Hematopoietic multipotent progenitor cell treated with erythropoietin and hydrocortisone succinate and interleukin-3 and kit ligand, for 6 days (in vitro differentiated cells): Measurements from ENCODE around the gene FDX2.
A peak's percentile ranks its signal among the peaks of the same experiment; 100 is the strongest.

Source experiments
- DNase-seq: peaks from one replicate; pipeline ENCODE4 v3.0.0-alpha.2; 2015

FDX2 gene

DNA sequence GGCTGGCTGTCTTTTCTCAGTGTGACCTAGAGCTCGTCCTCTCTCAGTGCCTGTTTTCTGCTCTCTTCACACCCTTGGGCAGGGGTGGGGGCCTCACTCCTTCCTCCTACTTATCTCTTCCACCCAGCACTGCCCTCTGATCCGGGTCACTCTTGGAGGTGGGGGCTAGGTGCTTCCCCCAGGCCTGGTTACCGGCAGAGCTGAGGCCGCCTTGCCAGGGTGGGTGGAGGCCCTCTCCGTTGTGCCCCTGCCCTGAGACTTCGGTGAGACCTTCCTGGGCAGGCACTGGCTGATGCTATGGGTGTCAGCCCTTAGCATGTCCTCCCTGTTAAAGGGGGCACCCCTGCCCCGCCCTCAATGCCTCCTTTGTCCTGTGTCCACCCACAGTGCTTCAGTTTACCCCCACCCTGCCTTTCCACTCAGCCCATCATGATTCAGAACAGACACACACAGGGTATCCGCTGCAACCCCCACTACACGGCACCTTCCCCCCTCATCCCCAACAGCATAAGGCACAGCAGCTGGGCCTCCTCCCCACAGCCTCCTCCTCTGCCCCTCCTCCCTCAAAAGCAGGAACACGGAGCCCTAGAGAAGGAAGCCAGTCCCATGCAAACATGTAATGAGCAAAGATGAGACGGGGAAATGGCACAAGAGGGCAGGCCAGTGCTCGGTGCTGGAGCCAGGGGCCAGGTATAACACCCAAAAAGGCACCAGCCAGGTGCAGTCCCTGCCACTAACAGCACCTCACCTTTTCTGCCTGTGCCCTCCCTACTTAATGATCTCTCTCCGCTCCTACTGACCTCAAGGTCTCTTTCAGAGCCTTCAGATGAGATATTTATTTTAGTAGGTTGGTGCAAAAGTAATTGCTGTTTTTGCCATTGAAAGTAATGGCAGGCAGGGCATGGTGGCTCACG lies 16.0 kb downstream of the FDX2 start:
- peak; percentile 95 for DNase-seq

DNA sequence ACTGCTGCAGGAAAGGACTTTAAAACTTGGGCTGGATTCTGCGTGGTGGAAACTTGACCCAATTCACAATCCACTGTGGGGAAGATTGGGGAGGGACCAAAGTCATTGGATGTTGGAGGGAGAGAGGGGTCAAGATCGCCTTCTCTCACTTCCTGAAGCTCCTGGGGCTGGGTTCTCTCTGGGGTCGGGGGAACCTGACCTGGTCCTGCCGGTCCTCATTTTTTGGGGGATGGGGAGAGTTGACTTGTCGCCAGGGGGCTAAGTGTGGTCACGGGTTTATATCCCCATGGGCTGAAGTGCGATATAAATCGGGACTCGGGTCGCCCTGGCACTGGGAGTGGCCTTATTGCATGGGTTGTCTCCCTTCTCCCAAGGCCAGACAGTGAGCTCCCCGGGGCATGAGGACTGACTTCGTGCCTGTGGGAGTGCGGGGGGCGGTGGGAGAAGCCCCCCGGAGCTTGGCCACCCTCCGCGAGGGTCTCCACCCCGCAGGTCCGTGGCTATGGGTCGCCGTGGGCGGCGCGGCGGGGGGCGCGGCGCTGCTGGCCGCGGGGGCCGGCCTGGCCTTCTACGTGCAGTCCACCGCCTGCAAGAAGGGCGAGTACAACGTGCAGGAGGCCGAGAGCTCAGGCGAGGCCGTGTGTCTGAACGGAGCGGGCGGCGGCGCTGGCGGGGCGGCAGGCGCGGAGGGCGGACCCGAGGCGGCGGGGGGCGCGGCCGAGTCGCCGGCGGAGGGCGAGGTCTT lies 19.8 kb downstream of the FDX2 start:
- DNase-seq, result peak; percentile 37

- peak; percentile 79 for DNase-seq
These were observed 20.4 kb downstream of the FDX2 start for GRCh38 chr19:10295305-10295846.

GRCh38 chr19:10294368-10294697 lies 21.5 kb downstream of the FDX2 start:
- no peak for DNase-seq

DNA sequence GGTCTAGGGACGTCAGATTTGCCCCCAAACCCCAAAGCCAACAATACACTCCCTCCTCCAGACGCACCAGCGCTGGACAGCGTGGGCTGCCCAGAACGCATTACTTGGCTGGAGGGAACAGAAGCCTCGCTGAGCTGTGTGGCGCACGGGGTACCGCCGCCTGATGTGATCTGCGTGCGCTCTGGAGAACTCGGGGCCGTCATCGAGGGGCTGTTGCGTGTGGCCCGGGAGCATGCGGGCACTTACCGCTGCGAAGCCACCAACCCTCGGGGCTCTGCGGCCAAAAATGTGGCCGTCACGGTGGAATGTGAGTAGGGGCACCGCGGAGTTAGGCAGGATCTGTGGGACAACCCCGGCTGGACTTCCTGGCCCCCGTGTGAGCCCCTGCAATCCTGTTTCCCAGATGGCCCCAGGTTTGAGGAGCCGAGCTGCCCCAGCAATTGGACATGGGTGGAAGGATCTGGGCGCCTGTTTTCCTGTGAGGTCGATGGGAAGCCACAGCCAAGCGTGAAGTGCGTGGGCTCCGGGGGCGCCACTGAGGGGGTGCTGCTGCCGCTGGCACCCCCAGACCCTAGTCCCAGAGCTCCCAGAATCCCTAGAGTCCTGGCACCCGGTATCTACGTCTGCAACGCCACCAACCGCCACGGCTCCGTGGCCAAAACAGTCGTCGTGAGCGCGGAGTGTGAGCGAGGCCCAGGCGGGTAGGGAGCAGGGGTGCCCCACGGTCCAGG lies 22.0 kb downstream of the FDX2 start:
- no peak for DNase-seq

DNA sequence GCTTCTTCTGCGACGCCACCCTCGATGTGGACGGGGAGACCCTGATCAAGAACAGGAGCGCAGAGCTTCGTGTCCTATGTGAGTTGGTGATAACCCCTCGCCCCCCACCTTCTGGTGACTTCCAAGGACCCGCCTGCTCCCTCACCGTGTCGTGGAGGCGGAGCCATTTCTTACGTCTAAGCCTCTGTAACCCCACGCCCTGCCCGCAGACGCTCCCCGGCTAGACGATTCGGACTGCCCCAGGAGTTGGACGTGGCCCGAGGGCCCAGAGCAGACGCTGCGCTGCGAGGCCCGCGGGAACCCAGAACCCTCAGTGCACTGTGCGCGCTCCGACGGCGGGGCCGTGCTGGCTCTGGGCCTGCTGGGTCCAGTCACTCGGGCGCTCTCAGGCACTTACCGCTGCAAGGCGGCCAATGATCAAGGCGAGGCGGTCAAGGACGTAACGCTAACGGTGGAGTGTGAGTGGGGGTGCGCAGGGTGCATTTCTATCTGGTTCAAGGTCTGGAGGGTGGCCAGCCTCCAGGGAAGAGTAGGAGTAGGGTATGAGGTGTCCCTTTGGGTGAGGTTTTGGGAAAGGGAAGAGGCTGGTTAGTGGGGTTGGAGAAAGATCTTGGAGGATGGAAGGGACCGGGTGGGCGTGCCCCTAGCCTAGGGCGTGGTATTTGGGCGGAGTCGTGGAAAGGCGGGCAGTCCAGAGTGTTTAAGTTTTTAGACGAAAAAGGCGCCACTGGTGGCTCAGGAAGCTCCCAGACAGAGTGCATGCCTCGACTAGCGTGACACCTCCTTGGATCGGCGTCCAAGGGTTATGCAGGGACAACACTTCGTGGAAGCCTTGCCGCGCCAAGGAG lies 22.8 kb downstream of the FDX2 start:
- DNase-seq, result peak; percentile 55

- DNase-seq, result peak; percentile 95
These were observed 23.5 kb downstream of the FDX2 start for GRCh38 chr19:10292206-10292788.

GRCh38 chr19:10291554-10292205 lies 24.1 kb downstream of the FDX2 start:
- no peak for DNase-seq

- DNase-seq, result peak; percentile 93
These were observed 24.8 kb downstream of the FDX2 start for GRCh38 chr19:10290876-10291553.

DNA sequence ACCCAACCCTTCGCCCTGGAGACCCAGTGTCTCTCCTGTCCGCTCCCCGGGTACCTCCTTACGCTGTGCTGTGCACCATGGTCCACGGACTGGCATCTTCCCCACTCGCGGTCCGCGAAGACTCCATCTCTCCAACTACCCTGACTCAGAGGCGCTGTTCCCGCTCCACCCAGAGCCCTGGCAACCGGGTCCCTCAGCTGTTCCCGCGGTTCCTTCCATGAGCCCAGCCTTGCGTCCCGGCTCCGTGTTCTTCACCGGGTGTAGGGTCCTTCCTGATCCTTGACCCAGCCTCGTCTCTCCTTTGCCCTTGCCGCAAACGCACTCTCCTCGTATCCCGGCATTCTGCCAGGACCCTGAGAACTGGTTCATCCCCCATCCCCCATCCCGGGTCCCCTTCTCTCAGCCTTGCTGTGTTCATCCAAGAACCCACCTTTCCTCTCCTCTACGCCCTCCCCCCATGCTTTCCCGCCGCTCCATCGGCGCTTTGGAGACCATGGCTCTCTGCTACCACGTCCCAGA lies 25.4 kb downstream of the FDX2 start:
- DNase-seq, result peak; percentile 67

- DNase-seq, result peak; percentile 86
These were observed 25.9 kb downstream of the FDX2 start, which contains the start of gene ICAM5 for GRCh38 chr19:10289836-10290356. TSS of gene ICAM5 (plus strand) at chr19:10289952. CDS start at chr19:10290044, 92 bp downstream.

- peak; percentile 92 for DNase-seq
These were observed 26.5 kb downstream of the FDX2 start for GRCh38 chr19:10289167-10289835.

DNA sequence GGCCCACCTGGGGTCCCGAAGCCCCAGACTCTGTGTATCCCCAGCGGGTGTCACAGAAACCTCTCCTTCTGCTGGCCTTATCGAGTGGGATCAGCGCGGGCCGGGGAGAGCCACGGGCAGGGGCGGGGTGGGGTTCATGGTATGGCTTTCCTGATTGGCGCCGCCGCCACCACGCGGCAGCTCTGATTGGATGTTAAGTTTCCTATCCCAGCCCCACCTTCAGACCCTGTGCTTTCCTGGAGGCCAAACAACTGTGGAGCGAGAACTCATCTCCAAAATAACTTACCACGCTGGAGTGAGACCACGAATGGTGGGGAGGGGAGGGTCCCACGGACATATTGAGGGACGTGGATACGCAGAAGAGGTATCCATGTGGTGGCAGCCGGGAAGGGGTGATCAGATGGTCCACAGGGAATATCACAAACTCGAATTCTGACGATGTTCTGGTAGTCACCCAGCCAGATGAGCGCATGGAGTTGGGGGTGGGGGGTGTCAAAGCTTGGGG lies 27.1 kb downstream of the FDX2 start:
- peak; percentile 97 for DNase-seq

DNA sequence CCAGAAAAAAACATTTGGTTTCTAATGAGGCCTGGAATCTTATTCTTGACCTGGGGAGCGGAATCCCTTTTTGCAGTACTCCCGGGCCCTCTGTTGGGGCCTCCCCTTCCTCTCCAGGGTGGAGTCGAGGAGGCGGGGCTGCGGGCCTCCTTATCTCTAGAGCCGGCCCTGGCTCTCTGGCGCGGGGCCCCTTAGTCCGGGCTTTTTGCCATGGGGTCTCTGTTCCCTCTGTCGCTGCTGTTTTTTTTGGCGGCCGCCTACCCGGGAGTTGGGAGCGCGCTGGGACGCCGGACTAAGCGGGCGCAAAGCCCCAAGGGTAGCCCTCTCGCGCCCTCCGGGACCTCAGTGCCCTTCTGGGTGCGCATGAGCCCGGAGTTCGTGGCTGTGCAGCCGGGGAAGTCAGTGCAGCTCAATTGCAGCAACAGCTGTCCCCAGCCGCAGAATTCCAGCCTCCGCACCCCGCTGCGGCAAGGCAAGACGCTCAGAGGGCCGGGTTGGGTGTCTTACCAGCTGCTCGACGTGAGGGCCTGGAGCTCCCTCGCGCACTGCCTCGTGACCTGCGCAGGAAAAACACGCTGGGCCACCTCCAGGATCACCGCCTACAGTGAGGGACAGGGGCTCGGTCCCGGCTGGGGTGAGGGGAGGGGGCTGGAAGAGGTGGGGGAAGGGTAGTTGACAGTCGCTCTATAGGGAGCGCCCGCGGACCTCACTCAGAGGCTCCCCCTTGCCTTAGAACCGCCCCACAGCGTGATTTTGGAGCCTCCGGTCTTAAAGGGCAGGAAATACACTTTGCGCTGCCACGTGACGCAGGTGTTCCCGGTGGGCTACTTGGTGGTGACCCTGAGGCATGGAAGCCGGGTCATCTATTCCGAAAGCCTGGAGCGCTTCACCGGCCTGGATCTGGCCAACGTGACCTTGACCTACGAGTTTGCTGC lies 28.7 kb downstream of the FDX2 start, which contains the start of gene ICAM4:
ICAM4 (plus strand) TSS at position 153 of the 935 bp plus-strand sequence; CDS start at position 211, 58 bp downstream.
- peak; percentile 96 for DNase-seq

DNA sequence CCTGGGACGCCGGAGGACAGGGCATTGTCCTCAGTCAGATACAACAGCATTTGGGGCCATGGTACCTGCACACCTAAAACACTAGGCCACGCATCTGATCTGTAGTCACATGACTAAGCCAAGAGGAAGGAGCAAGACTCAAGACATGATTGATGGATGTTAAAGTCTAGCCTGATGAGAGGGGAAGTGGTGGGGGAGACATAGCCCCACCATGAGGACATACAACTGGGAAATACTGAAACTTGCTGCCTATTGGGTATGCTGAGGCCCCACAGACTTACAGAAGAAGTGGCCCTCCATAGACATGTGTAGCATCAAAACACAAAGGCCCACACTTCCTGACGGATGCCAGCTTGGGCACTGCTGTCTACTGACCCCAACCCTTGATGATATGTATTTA lies 30.4 kb downstream of the FDX2 start:
- DNase-seq, result no peak

DNA sequence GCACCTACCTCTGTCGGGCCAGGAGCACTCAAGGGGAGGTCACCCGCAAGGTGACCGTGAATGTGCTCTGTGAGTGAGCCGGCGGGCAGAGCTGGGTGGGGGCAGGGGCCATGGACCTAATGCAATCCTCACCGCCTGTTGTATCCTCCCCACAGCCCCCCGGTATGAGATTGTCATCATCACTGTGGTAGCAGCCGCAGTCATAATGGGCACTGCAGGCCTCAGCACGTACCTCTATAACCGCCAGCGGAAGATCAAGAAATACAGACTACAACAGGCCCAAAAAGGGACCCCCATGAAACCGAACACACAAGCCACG lies 30.9 kb downstream of the FDX2 start:
- DNase-seq, result no peak

GRCh38 chr19:10284065-10284959 lies 31.5 kb downstream of the FDX2 start:
- DNase-seq, result no peak
